22Rv1 (cell line): ENCODE data around the gene SENP8.
A peak's percentile ranks its signal among the peaks of the same experiment; 100 is the strongest.
"Not testable (repeated sequence)": the region's sequence is repeated elsewhere in the genome, so short reads cannot be mapped to it uniquely, and the experiment has no call there.

Experiments used
- H3K27ac ChIP-seq: fragments of 450-650 bp; 2 replicates; pipeline ENCODE4 v1.5.1; 2017
- CTCF ChIP-seq: fragments of 450-650 bp; IDR thresholded peaks from 2 replicates; pipeline ENCODE4 v1.5.1; 2017; ENCODE audit warnings: mild to moderate bottlenecking
- ZFX ChIP-seq: fragments of 450-650 bp; IDR thresholded peaks from 2 replicates; pipeline ENCODE4 v1.6.1; 2017; ENCODE audit warnings: antibody characterized with exemption, borderline replicate concordance

Gene SENP8

GRCh38 chr15:72118017-72118978 is at the start of gene SENP8, which contains the start of gene MYO9A:
Gene SENP8 (plus strand): TSS chr15:72118403. CDS start chr15:72139624, 21,221 bp downstream.
Gene MYO9A (minus strand): TSS chr15:72118150. CDS start chr15:72046563, 71,587 bp downstream.
- peak; percentile 22 for TF ChIP-seq CTCF
- TF ChIP-seq ZFX, result no peak
- peak within 1 kb of the TSS; percentile 88 for H3K27ac ChIP-seq

GRCh38 chr15:72068856-72069255 is 49.3 kb upstream of the SENP8 start:
- no peak overlapping the region for H3K27ac ChIP-seq
- TF ChIP-seq CTCF (no peak), ZFX (no peak)

GRCh38 chr15:72070817-72071447 is 47.3 kb upstream of the SENP8 start:
- H3K27ac ChIP-seq, result no peak overlapping the region
- no peak for TF ChIP-seq ZFX
- TF ChIP-seq CTCF, result no peak

- H3K27ac ChIP-seq, result not testable (repeated sequence)
Measured at GRCh38 chr15:72071448-72071825, 46.8 kb upstream of the SENP8 start.

GRCh38 chr15:72074335-72075060 is 43.7 kb upstream of the SENP8 start:
- H3K27ac ChIP-seq, result no peak overlapping the region
- no peak for TF ChIP-seq ZFX
- TF ChIP-seq CTCF, result no peak

- H3K27ac ChIP-seq, result no peak overlapping the region
Measured at GRCh38 chr15:72077950-72078349, 40.3 kb upstream of the SENP8 start.

More at GRCh38 chr15:72077950-72078349, 40.3 kb upstream of the SENP8 start:
- TF ChIP-seq CTCF (no peak), ZFX (no peak)
